D721Med (cell line): ENCODE data around the gene CTNNA2.

ENCODE experiments used
- DNase-seq: peaks from one replicate; pipeline ENCODE4 v3.0.0; 2011; ENCODE audit warnings: low spot score; ENCODE audit not compliant: insufficient read length
- FAIRE-seq: peaks from 2 replicates; lab custom pipeline; 2011; peaks lifted over from hg19 to GRCh38; lab: Jason Lieb, UNC
- TF ChIP-seq, protein P1 (sequence below): IDR thresholded peaks from 2 replicates; pipeline ENCODE4 v1.5.1; 2012; ENCODE audit warnings: mild to moderate bottlenecking, control low read depth; ENCODE audit not compliant: insufficient read depth; ENCODE audit errors: missing control alignments

The CTNNA2 gene

DNA sequence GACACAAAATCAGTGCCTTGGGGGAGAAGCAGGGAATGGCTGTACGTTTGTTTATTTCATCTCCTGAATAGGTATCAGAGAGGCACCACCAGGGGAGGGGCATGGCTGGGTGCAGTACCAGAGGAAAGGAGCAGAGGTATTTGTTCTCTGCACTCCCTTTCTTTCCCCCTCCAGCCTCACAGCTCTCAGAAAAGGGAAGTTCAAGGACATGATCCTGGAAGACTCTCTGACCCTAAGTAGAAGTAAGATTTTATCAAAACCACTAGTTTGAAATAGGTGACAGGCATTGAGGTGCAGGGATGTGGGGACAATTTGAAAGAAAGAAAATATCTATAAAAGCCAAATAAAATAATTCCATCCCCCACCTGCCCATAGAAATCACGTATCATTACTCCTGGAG, 655.2 kb downstream of the CTNNA2 start:
- TF ChIP-seq, protein P1, sequence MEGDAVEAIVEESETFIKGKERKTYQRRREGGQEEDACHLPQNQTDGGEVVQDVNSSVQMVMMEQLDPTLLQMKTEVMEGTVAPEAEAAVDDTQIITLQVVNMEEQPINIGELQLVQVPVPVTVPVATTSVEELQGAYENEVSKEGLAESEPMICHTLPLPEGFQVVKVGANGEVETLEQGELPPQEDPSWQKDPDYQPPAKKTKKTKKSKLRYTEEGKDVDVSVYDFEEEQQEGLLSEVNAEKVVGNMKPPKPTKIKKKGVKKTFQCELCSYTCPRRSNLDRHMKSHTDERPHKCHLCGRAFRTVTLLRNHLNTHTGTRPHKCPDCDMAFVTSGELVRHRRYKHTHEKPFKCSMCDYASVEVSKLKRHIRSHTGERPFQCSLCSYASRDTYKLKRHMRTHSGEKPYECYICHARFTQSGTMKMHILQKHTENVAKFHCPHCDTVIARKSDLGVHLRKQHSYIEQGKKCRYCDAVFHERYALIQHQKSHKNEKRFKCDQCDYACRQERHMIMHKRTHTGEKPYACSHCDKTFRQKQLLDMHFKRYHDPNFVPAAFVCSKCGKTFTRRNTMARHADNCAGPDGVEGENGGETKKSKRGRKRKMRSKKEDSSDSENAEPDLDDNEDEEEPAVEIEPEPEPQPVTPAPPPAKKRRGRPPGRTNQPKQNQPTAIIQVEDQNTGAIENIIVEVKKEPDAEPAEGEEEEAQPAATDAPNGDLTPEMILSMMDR, result no peak
- FAIRE-seq, result no peak
- no peak for DNase-seq

DNA sequence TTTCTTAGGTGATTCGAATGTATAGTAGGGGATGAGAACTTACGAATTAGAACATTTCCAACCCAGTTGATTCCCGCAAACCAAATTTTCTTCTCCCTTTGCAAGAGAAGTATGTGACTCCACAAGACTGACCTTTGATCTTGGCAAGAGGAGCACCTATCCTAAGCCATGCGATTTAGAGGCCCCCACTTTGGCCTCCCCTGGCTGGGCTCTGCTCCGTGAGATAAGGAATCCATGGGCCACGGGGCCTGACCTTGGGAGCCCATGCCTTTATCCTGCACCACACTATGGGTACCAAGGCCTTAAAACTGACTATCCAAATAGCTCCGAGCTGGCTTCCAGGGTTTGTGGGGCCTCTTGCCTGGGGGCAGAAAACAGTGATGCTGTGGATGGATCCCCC, 656.0 kb downstream of the CTNNA2 start:
- FAIRE-seq, result no peak
- TF ChIP-seq, protein P1, result no peak
- no peak for DNase-seq

DNA sequence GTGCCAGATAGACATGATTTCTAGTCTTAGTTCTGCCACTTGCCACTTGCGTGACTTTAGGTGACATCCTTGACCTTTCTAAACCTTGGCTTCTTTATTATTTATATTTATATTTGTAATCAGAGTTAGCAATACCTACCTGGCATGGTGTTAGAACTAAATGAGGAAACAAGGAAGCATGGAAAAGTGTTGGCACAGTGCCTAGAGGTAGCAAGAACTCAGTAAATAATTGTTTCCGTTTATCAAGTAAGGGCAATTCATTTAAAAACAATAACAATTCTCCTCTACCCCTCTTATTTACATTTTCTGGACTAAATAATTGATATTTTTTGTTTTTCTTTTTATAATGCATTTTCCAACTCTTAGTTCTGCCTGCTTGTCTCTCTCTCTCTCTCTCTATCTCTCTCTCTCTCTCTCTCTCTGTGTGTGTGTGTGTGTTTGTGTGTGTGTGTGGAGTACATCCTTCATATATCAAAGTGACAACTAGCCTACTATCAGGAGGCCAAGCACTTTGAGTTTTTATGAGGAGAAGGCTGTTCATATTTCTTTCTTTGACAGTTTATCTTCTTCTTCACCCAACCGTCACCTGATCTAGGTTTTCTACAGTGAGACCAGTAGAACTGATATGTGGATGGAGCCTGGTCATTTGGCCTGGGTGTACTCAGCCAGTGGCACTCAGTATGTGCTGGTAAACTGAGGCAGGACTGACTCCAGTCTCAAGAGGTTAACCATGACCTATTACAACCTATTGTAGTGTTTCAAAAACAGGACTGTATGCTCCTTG, 657.2 kb downstream of the CTNNA2 start:
- DNase-seq (no peak), FAIRE-seq (no peak)
- TF ChIP-seq, protein P1, result no peak

DNA sequence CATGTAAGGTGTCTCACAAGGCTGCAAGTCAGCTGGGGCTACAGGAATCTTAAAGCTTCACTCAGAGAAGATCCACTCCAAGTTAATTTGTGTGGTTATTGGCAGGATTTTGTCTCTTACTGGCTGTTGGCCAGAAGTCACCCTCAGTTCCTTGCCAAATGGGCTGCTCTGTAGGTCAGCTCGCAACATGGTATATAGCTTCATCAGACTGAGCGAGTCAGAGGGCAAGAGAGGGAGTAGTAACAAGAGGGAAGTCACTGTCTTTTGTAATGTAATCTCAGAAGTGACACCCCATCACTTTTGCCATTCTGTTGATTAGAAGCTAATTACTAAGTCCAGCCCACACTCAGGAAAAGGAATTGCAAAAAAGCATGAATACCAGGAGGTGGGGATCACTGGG, 672.2 kb downstream of the CTNNA2 start:
- no peak for DNase-seq
- TF ChIP-seq, protein P1, result no peak
- no peak for FAIRE-seq

DNA sequence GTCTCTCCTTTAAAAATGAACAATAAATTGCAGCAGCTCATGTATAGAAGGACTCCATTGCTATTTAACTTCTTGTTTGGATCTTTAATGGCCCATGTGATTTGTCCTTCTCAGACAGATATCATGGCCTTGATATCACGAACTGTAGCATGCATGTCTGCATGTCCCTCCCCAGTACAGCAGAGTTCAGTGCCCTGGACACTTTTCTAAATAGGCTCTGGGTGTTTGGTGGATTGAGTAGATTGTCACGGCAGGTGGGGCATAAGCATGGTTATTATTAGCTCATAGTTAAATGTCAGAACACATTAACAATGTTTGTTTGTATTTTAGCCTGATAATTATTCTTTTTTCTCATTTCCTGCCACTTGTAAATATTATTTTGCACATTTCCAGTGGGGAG, 673.4 kb downstream of the CTNNA2 start:
- TF ChIP-seq, protein P1, result no peak
- DNase-seq (no peak), FAIRE-seq (no peak)

DNA sequence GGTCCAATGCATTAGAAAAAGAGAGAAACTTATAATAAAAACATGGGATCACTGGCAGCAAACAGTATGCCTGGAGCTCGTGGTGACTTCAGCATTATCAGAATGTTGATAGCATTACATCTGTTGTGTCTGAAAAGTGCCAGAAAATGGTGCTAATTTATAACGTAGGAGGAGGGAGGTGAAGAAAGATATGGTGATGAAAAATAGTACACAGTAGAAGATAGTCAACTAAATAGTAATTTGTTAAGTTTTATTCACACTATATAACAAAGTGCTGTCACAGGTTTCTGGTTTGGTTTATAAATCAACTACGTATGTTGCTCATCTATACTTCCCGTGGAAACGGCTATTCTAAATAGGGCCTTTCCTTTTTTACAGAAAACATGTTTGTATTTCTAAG, 674.3 kb downstream of the CTNNA2 start:
- TF ChIP-seq, protein P1, result no peak
- no peak for FAIRE-seq

DNA sequence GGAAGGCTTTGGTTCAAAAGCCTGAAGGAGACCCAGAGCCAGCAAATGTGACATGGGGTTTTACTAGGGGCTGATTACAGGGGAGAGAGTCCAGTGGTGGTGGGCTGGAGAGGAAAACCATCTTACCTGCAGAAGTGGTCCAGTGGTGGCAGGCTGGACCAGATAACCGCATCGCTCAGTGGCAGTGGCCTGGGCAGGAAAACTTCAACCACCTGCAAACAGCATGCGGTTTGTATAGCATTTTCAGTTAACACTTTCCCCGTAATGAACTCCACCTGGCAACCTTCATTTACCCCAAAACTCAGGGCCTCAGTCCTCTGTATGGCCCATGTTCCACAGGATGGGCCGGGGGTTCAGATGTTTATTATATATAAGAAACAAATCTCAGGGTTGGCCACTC, 677.3 kb downstream of the CTNNA2 start:
- DNase-seq (no peak), FAIRE-seq (no peak)
- TF ChIP-seq, protein P1, result no peak

More for the DNA sequence above, 674.3 kb downstream of the CTNNA2 start:
- DNase-seq, result no peak
